Measurements from ENCODE around the gene ARMC6. TPM values are rescaled to one million over a fixed set of nuclear protein-coding genes. Genes with fewer than 3 reads are reported as not detected.

The ARMC6 gene
- total RNA-seq, 1 donor from 2014 or later, result 27.0 TPM

GRCh38 chr19:19107654-19108053 is 74.3 kb downstream of the ARMC6 start:
- no peak for DNase-seq (ENCODE audit: extremely low spot score, unreplicated experiment)
- no peak overlapping the region for H3K4me3 Mint-ChIP-seq (ENCODE audit: unreplicated experiment)
- TF ChIP-seq CTCF (IDR thresholded peaks at IDR 0.05), result no peak
- peaks cover 2% of the 10 kb centered on the region for H3K36me3 Mint-ChIP-seq (ENCODE audit: unreplicated experiment)
- no peaks in the 10 kb centered on the region for H3K27me3 Mint-ChIP-seq (ENCODE audit: unreplicated experiment)
- H3K27ac Mint-ChIP-seq (ENCODE audit: unreplicated experiment), result no peak overlapping the region
- H3K4me1 Mint-ChIP-seq (ENCODE audit: unreplicated experiment), result peaks cover 21% of the 10 kb centered on the region
- no peaks in the 10 kb centered on the region for H3K9me3 Mint-ChIP-seq (ENCODE audit: unreplicated experiment)

Other genes starting within 250 kb of the ARMC6 start
- 0.13 and 0.57 TPM in 2 replicates for gene COMP, start 242.3 kb upstream of the ARMC6 start, total RNA-seq
- gene UPF1, start 201.6 kb upstream of the ARMC6 start, total RNA-seq, result 58.0 and 64.2 TPM in 2 replicates
- 6.5 and 8.5 TPM in 2 replicates for gene CERS1, start 137.4 kb upstream of the ARMC6 start, total RNA-seq
- gene COPE, start 114.2 kb upstream of the ARMC6 start, total RNA-seq, result 162 and 175 TPM in 2 replicates
- 59.7 and 63.9 TPM in 2 replicates for gene DDX49, start 113.9 kb upstream of the ARMC6 start, total RNA-seq
- gene HOMER3, start 92.4 kb upstream of the ARMC6 start, total RNA-seq, result 68.8 and 68.9 TPM in 2 replicates
- gene SUGP2, start 86 bp upstream of the ARMC6 start, total RNA-seq, result 77.6 and 81.8 TPM in 2 replicates
- 10.0 and 10.6 TPM in 2 replicates for gene SLC25A42, start 30.4 kb downstream of the ARMC6 start, total RNA-seq
- 34.3 and 37.5 TPM in 2 replicates for gene TMEM161A, start 104.9 kb downstream of the ARMC6 start, total RNA-seq
- gene MEF2B, start 136.7 kb downstream of the ARMC6 start, total RNA-seq, result 1.2 and 1.6 TPM in 2 replicates
- 23.7 and 24.4 TPM in 2 replicates for gene BORCS8, start 158.5 kb downstream of the ARMC6 start, total RNA-seq
- gene RFXANK, start 158.7 kb downstream of the ARMC6 start, total RNA-seq, result 74.8 and 75.3 TPM in 2 replicates
- gene NR2C2AP, start 169.8 kb downstream of the ARMC6 start, total RNA-seq, result 11.6 and 11.7 TPM in 2 replicates
- not detected in 2 replicates for gene NCAN, start 178.4 kb downstream of the ARMC6 start, total RNA-seq
- gene TM6SF2, start 239.7 kb downstream of the ARMC6 start, total RNA-seq, result 1.3 and 1.6 TPM in 2 replicates